Transverse colon (tissue), 3 donors: Measurements from ENCODE around the gene CACNG6.

ENCODE experiments used
- EP300 ChIP-seq: sonication (generic); formaldehyde crosslinking; IDR thresholded peaks from one replicate; pipeline ENCODE4 v1.6.1; 2017; ENCODE audit warnings: antibody characterized with exemption, low read depth
- TF ChIP-seq, protein P1 (sequence below), 5 experiments: fragments of 200-600 bp in 3 of 5; fragments of 450-650 bp in 2 of 5; sonication (generic) in 3 of 5; IDR thresholded peaks; 1 replicate in 2 of 5; 2 replicates in 3 of 5; pipeline ENCODE4 v1.5.1; 2016 to 2017; ENCODE audit warnings: antibody characterized with exemption in 5 of 5, inconsistent platforms in 3 of 5, mild to moderate bottlenecking in 2 of 5, moderate library complexity in 1 of 5

DNA sequence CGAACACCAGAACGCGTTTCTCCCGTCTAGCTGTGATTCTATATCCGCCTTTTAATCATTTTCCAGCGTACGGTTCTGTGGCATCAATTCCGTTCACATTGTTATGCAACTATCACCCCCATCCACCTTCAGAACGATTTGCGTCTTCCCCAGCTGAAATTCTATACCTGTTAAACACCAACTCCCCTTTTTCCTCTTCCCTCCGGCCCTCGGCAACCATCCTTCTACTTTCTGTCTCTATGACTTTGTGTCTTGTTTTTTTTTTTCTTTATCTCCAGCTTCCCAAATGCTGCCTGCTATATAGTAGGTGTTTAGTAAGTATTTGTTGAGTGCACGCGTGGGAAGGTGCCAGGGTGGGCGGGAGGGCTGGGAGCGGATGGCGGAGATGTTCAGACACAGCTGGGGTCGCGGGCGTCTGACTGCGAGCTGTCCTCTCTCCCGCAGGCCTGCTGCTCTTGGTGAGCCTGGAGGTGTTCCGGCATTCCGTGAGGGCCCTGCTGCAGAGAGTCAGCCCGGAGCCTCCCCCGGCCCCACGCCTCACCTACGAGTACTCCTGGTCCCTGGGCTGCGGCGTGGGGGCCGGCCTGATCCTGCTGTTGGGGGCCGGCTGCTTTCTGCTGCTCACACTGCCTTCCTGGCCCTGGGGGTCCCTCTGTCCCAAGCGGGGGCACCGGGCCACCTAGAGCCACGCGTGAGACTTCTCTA lies 20.2 kb downstream of the CACNG6 start:
- TF ChIP-seq, protein P1, sequence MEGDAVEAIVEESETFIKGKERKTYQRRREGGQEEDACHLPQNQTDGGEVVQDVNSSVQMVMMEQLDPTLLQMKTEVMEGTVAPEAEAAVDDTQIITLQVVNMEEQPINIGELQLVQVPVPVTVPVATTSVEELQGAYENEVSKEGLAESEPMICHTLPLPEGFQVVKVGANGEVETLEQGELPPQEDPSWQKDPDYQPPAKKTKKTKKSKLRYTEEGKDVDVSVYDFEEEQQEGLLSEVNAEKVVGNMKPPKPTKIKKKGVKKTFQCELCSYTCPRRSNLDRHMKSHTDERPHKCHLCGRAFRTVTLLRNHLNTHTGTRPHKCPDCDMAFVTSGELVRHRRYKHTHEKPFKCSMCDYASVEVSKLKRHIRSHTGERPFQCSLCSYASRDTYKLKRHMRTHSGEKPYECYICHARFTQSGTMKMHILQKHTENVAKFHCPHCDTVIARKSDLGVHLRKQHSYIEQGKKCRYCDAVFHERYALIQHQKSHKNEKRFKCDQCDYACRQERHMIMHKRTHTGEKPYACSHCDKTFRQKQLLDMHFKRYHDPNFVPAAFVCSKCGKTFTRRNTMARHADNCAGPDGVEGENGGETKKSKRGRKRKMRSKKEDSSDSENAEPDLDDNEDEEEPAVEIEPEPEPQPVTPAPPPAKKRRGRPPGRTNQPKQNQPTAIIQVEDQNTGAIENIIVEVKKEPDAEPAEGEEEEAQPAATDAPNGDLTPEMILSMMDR (IDR thresholded peaks at IDR 0.05): no peak
- TF ChIP-seq EP300: no peak
